Choroid plexus epithelial cell (primary cell): ENCODE data around the gene KLF15.

Experiments used
- DNase-seq: peaks from one replicate; pipeline ENCODE4 v3.0.0-alpha.2; 2010; ENCODE audit warnings: low read depth
- H3K4me3 ChIP-seq: 2 replicates; pipeline ENCODE4 v1.5.1; 2011; ENCODE audit warnings: low read depth, mild to moderate bottlenecking, control low read depth, low read length, moderate library complexity
- CTCF ChIP-seq: conservative IDR thresholded peaks from 2 replicates; pipeline ENCODE4 v1.5.1; 2011; ENCODE audit warnings: low read depth, mild to moderate bottlenecking, control low read depth, inconsistent platforms, low read length, moderate library complexity

KLF15 gene

GRCh38 chr3:126357295-126358037 lies at the start of gene KLF15:
TSS of gene KLF15 (minus strand) at chr3:126357408. CDS start at chr3:126352922, 4,486 bp downstream.
- TF ChIP-seq CTCF = no peak
- DNase-seq = peak; percentile 85
- peak within 1 kb of the TSS; percentile 69 for H3K4me3 ChIP-seq

- no peak overlapping the region for H3K4me3 ChIP-seq
- TF ChIP-seq CTCF = no peak
- no peak for DNase-seq
Observed at GRCh38 chr3:126406389-126407296, 49.4 kb upstream of the KLF15 start.

GRCh38 chr3:126402666-126403302 lies 45.6 kb upstream of the KLF15 start:
- DNase-seq = no peak
- TF ChIP-seq CTCF = no peak
- H3K4me3 ChIP-seq = no peak overlapping the region

DNA sequence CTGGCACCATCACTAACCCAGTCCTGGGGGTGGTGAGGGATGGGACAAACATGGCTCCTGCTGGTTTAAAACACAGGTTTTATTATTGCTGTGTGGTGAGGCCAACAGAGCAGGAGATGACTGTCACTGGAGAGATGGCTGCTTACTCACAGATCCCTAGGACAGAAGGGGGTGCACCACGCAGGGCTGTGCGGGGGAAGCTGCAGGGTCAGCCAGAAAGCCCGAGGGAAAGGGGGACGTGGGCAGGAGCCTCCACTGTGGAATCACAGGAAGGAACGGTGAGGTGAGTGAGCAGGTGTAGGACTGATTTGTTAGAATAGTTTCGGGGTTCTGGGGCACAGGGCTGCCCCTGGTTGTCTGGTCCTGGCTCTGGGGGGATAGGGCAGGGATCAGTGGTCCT lies 45.0 kb upstream of the KLF15 start:
- no peak for TF ChIP-seq CTCF
- H3K4me3 ChIP-seq = no peak overlapping the region
- DNase-seq = no peak

DNA sequence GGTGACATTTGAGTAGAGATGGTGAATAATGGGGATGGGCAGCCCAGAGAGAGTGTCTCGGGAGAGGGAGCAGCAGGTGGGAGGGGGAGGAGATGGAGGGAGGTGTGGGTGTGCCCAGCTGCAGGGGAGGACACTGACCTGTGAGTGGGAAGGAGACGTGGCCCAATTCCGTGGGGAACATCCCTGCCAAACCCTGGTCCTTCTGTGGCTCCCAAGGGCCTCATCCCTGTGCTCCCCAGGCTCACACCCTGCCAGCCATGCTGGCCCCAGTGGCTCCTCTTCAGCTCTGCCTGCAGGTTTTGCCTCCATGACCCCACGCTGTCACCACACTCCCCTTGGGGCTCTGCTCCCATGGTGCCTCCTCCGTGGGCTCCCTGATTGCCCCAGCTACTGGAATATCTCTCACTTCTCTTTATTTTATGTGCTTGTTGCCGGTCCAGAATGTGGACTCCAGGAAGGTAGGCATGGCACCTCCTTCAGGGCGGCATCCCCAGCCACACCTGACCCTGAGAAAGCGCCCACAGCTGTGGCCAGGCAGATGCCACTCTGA lies 44.5 kb upstream of the KLF15 start:
- no peak for TF ChIP-seq CTCF
- DNase-seq = no peak
- no peak overlapping the region for H3K4me3 ChIP-seq

DNA sequence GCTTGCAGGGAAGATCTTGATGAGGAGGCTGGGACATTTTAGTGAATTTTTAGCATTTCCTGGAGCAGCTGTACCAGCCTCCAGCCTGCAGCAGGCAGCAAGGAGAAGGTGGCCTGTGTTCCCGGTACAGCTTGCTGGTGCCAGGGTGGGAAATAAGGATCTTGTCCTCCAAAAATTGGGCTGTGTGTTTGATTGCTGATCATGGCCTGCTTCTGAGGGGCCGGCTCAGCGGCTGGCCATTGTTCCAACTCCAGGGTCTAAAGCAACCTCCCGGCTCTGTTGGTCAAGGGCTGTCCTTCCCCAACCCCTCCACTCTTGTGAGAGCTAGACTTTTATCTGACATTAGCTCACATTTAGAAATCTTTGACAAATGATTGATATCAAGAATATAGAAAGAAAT lies 42.5 kb upstream of the KLF15 start:
- DNase-seq = no peak
- no peak for TF ChIP-seq CTCF
- H3K4me3 ChIP-seq = no peak overlapping the region
